K562 (cell line): ENCODE data around the gene ARHGEF26. TPM values are rescaled to one million over a fixed set of nuclear protein-coding genes. Genes with fewer than 3 reads are reported as not detected.

Experiments used
- ATAC-seq: fragments of 200-7000 bp; cut with Tn5 transposase; 3 replicates; pipeline ENCODE4 v1.9.1; 2020; ENCODE audit warnings: moderate library complexity
- BruUV-seq: library from RNA; stranded (reverse); fragments of 400-500 nt; replicated peaks from 2 replicates; lab custom pipeline; 2021; lab: Mats Ljungman, UMichigan
- CTCF ChIA-PET: fragments of 300-600 bp; formaldehyde crosslinking; extraction: SDS; loops from one replicate; lab custom pipeline; 2021; ENCODE audit warnings: low intra/inter-chr PET ratio; lab: Yijun Ruan, JAX
- POLR2A ChIA-PET: fragments of 300-600, 350-650 bp; sonication (Branson Sonifier 250); formaldehyde crosslinking; extraction: SDS; loops from one replicate; lab custom pipeline; 2021; ENCODE audit warnings: antibody characterized with exemption, inconsistent platforms; lab: Yijun Ruan, JAX
- DNase-seq, 4 experiments: peaks; one replicate each; pipeline versions ENCODE4 v3.0.0 to v3.0.0-alpha.2; 2011 to 2018; ENCODE audit warnings: low spot score in 3 of 4, mixed read lengths in 3 of 4; ENCODE audit errors: extremely low read depth in 1 of 4
- FAIRE-seq: peaks from 2 replicates; lab custom pipeline; 2011; peaks lifted over from hg19 to GRCh38; lab: Jason Lieb, UNC
- H2AFZ ChIP-seq: 2 replicates; pipeline ENCODE4 v1.6.0; 2011; ENCODE audit warnings: low read depth, low read length, control low read depth, inconsistent platforms
- H3K27ac ChIP-seq: fragments of 200-600 bp; 3 replicates; pipeline ENCODE4 v1.8.0; 2011; ENCODE audit warnings: low read depth, mild to moderate bottlenecking, control low read depth, inconsistent platforms, low read length, moderate library complexity, mixed read lengths; ENCODE audit errors: extremely low read depth
- H3K27me3 ChIP-seq, 2 experiments: fragments of 300-600 bp in 1 of 2; 2 replicates in 1 of 2; 3 replicates in 1 of 2; pipeline versions ENCODE4 v1.6.0 to v1.8.0; 2011; ENCODE audit warnings: inconsistent platforms in 2 of 2, low read length in 2 of 2, mild to moderate bottlenecking in 1 of 2, mixed read lengths in 1 of 2, moderate library complexity in 1 of 2; ENCODE audit not compliant: control insufficient read depth in 2 of 2, insufficient read depth in 2 of 2
- H3K36me3 ChIP-seq: fragments of 300-600 bp; 3 replicates; pipeline ENCODE4 v1.8.0; 2011; ENCODE audit warnings: mild to moderate bottlenecking, low read length, inconsistent platforms; ENCODE audit not compliant: control insufficient read depth, insufficient read depth
- H3K4me1 ChIP-seq, 2 experiments: fragments of 200-600 bp in 1 of 2; replicated peaks in 1 of 2; 2 replicates in 1 of 2; 3 replicates in 1 of 2; pipeline versions ENCODE4 v1.5.1 to v1.8.0; 2011; ENCODE audit warnings: inconsistent platforms in 2 of 2, low read length in 2 of 2, mild to moderate bottlenecking in 1 of 2, mixed read lengths in 1 of 2, moderate library complexity in 1 of 2; ENCODE audit not compliant: control insufficient read depth in 2 of 2, insufficient read depth in 2 of 2
- H3K4me2 ChIP-seq: 2 replicates; pipeline ENCODE4 v1.6.1; 2011; ENCODE audit warnings: low read length, control low read depth, inconsistent platforms, mixed read lengths; ENCODE audit not compliant: insufficient read depth
- H3K4me3 ChIP-seq: fragments of 200-600 bp; sonication (generic), shearing (Covaris generic); 2 replicates; pipeline ENCODE4 v1.5.1; 2016; ENCODE audit warnings: control low read depth, inconsistent platforms
- H3K79me2 ChIP-seq: fragments of 200-600 bp; 3 replicates; pipeline ENCODE4 v1.8.0; 2011; ENCODE audit warnings: low read length, inconsistent platforms; ENCODE audit not compliant: control insufficient read depth, insufficient read depth
- H3K9ac ChIP-seq, 2 experiments: 2 replicates each; pipeline versions ENCODE4 v1.6.0 to v1.6.1; 2011; ENCODE audit warnings: low read depth in 2 of 2, low read length in 2 of 2, control low read depth in 1 of 2, inconsistent platforms in 1 of 2, mild to moderate bottlenecking in 1 of 2, mixed read lengths in 1 of 2; ENCODE audit not compliant: insufficient read depth in 1 of 2
- H3K9me1 ChIP-seq: one replicate; pipeline ENCODE4 v1.6.0; 2011; ENCODE audit warnings: inconsistent platforms, mild to moderate bottlenecking, low read length, moderate library complexity; ENCODE audit not compliant: control insufficient read depth, insufficient read depth
- H3K9me3 ChIP-seq: replicated peaks from 2 replicates; pipeline ENCODE4 v1.5.1; 2011; ENCODE audit warnings: low read depth, low read length, inconsistent platforms; ENCODE audit not compliant: control insufficient read depth, insufficient read depth
- H4K20me1 ChIP-seq: replicated peaks from 2 replicates; pipeline ENCODE4 v1.6.1; 2011; ENCODE audit warnings: low read length, inconsistent platforms, mixed read lengths; ENCODE audit not compliant: control insufficient read depth, insufficient read depth
- ARID4B ChIP-seq: sonication (generic); formaldehyde crosslinking; IDR thresholded peaks from 2 replicates; pipeline ENCODE4 v1.8.0; 2022; ENCODE audit warnings: mild to moderate bottlenecking, missing genetic modification reagents
- E2F8 ChIP-seq: fragments of 450-650 bp; IDR thresholded peaks from 2 replicates; pipeline ENCODE4 v1.7.1; 2018; ENCODE audit warnings: mild to moderate bottlenecking, low read depth; ENCODE audit not compliant: partially characterized antibody
- ELF4 ChIP-seq: fragments of 450-650 bp; formaldehyde crosslinking; IDR thresholded peaks from 2 replicates; pipeline ENCODE4 v1.4.0; 2022; ENCODE audit warnings: missing genetic modification characterization
- ESRRA ChIP-seq: fragments of 450-650 bp; IDR thresholded peaks from 2 replicates; pipeline ENCODE4 v1.6.1; 2014; ENCODE audit warnings: low read depth, mild to moderate bottlenecking, moderate library complexity, borderline replicate concordance
- MIER1 ChIP-seq: fragments of 450-650 bp; IDR thresholded peaks from 2 replicates; pipeline ENCODE4 v1.6.1; 2016; ENCODE audit warnings: antibody characterized with exemption, mild to moderate bottlenecking, low read depth
- POLR3A ChIP-seq: IDR thresholded peaks from 2 replicates; pipeline ENCODE4 v1.6.1; 2011; ENCODE audit warnings: borderline replicate concordance, mild to moderate bottlenecking, moderate library complexity; ENCODE audit not compliant: insufficient read length, insufficient read depth; ENCODE audit errors: extremely low read depth
- RBM14 ChIP-seq: fragments of 200-400 bp; formaldehyde crosslinking; IDR thresholded peaks from 2 replicates; pipeline ENCODE4 v1.6.1; 2018; ENCODE audit warnings: low read depth, mild to moderate bottlenecking, low read length, moderate library complexity, borderline replicate concordance; ENCODE audit not compliant: insufficient read depth
- ZNF232 ChIP-seq: sonication (generic); formaldehyde crosslinking; IDR thresholded peaks from 2 replicates; pipeline ENCODE4 v1.8.0; 2022; ENCODE audit warnings: mild to moderate bottlenecking, missing genetic modification reagents
- ZNF324 ChIP-seq: fragments of 250-450 bp; sonication (Bioruptor Pico); IDR thresholded peaks from 2 replicates; pipeline ENCODE4 v1.4.0; 2020; ENCODE audit warnings: mild to moderate bottlenecking
- WGBS: fragments of 100-300 bp; shearing (Covaris generic); methylation state at CpG from one replicate; pipeline ENCODE4 v1.1.6; 2016; ENCODE audit warnings: low coverage, mixed read lengths; ENCODE audit not compliant: insufficient coverage; ENCODE audit errors: missing lambda C conversion rate; 5-methylcytosine and 5-hydroxymethylcytosine counted together
- in situ Hi-C: fragments of 300-500 bp; cut with MboI; formaldehyde crosslinking; loops from 4 replicates; pipeline ENCODE4 v1.15.0; 2018; ENCODE audit warnings: inconsistent platforms, mixed read lengths
- intact Hi-C: fragments of 100-400 bp; cut with micrococcal nuclease; formaldehyde crosslinking; loops from 2 replicates; pipeline ENCODE4 v1.14.2; 2022
- polyA plus RNA-seq, 8 experiments: library from polyadenylated mRNA; depleted of rRNA in 4 of 8; stranded (reverse) in 5 of 8; unstranded in 3 of 8; fragments of >200 nt; fragmentation: Nextera tagmentation in 2 of 8; fragmentation: Illumina TruSeq in 1 of 8; extraction: Ambion mirVana in 2 of 8; extraction: Trizol in 1 of 8; gene quantifications; 2 replicates each; pipeline versions ENCODE4 v1.2.1 to v1.2.3, GENCODE V29; 2011 to 2014; ENCODE audit warnings: inconsistent platforms in 1 of 8, missing spikeins in 1 of 8
- total RNA-seq, 7 experiments: library from RNA; depleted of rRNA in 6 of 7; stranded (reverse); fragments of >200 nt in 6 of 7; fragmentation: Illumina TruSeq in 2 of 7; extraction: Trizol in 2 of 7; gene quantifications; 2 replicates each; pipeline versions ENCODE4 v1.2.1 to v1.2.3, GENCODE V29; 2011 to 2021; ENCODE audit warnings: low replicate concordance in 1 of 7

ARHGEF26 gene
- total and polyA plus RNA-seq, 9 of the 15 experiments (the other 6 are each of a cell fraction or from before 2014, with no cell fraction given) = 0.01 to 0.11 (median 0.04) TPM; not detected in 2

GRCh38 chr3:154113609-154114008 lies 7.6 kb upstream of the ARHGEF26 start:
- Histone ChIP-seq H3K36me3 (no peaks in the 10 kb centered on the region), H3K9me3 (no peaks in the 10 kb centered on the region), H2AFZ (no peak overlapping the region), H3K9me1 (no peaks in the 10 kb centered on the region), H3K9ac (no peak overlapping the region), H3K4me2 (no peak overlapping the region), H3K27ac (no peak overlapping the region), H4K20me1 (no peaks in the 10 kb centered on the region), H3K27me3 (peaks cover 0 to 7% of the 10 kb centered on the region in 2 experiments; a peak in 1 of 5 replicates), H3K79me2 (no peaks in the 10 kb centered on the region), H3K4me1 (no peaks in the 10 kb centered on the region), H3K4me3 (no peak overlapping the region)
- ATAC-seq (no peak), FAIRE-seq (no peak), DNase-seq (no peak)
- WGBS = 0% methylated on average over 5 of the region's 5 CpGs
- ChIA-PET POLR2A (no interaction called here), CTCF (no interaction called here)
- no TSS peak for BruUV-seq
- intact Hi-C loops = no loop called here
- in situ Hi-C loops = no loop called here
- no peak for TF ChIP-seq ZNF232
- TF ChIP-seq ZNF324 = no peak
- TF ChIP-seq POLR3A = no peak
- TF ChIP-seq ELF4 (CRISPR knock-in tag) = no peak

GRCh38 chr3:154115332-154115731 lies 5.9 kb upstream of the ARHGEF26 start:
- FAIRE-seq (no peak), DNase-seq (no peak), ATAC-seq (no peak)
- Histone ChIP-seq H3K4me1 (no peaks in the 10 kb centered on the region), H3K9me1 (no peaks in the 10 kb centered on the region), H4K20me1 (no peaks in the 10 kb centered on the region), H3K79me2 (no peaks in the 10 kb centered on the region), H3K4me2 (no peak overlapping the region), H3K27ac (no peak overlapping the region), H3K27me3 (peaks cover 0 to 3% of the 10 kb centered on the region in 2 experiments; a peak in 1 of 5 replicates), H3K9me3 (no peaks in the 10 kb centered on the region), H3K9ac (no peak overlapping the region), H3K36me3 (no peaks in the 10 kb centered on the region), H2AFZ (no peak overlapping the region), H3K4me3 (no peak overlapping the region)
- POLR2A ChIA-PET = no interaction called here
- BruUV-seq = no TSS peak
- intact Hi-C loops (no loop called here), in situ Hi-C loops (no loop called here)
- CTCF ChIA-PET = no interaction called here
- WGBS = 0% methylated on average over 2 of the region's 2 CpGs
- TF ChIP-seq ESRRA (no peak), ARID4B (CRISPR knock-in tag) (no peak), MIER1 (no peak), E2F8 (no peak), RBM14 (no peak)
